IPS-20b (cell line): Measurements from ENCODE around the gene BCLAF1.

ENCODE experiments used
- H3K27ac ChIP-seq: one replicate; pipeline ENCODE4 v1.5.1; 2013; ENCODE audit warnings: low read length
- H3K27me3 ChIP-seq: 2 replicates; pipeline ENCODE4 v1.6.1; 2013; ENCODE audit warnings: mild to moderate bottlenecking, low read length, inconsistent platforms; ENCODE audit not compliant: insufficient read depth
- H3K36me3 ChIP-seq: 2 replicates; pipeline ENCODE4 v1.6.1; 2013; ENCODE audit warnings: low read depth, mild to moderate bottlenecking, inconsistent platforms, low read length, moderate library complexity; ENCODE audit not compliant: insufficient read depth
- H3K4me1 ChIP-seq: 2 replicates; pipeline ENCODE4 v1.6.1; 2013; ENCODE audit warnings: mild to moderate bottlenecking, control low read depth, inconsistent platforms, low read length, moderate library complexity; ENCODE audit not compliant: insufficient read depth
- H3K4me3 ChIP-seq: 2 replicates; pipeline ENCODE4 v1.5.1; 2013; ENCODE audit warnings: mild to moderate bottlenecking, low read length, inconsistent platforms
- H3K9ac ChIP-seq: 2 replicates; pipeline ENCODE4 v1.6.1; 2013; ENCODE audit warnings: low read depth, mild to moderate bottlenecking, inconsistent platforms, low read length, moderate library complexity
- H3K9me3 ChIP-seq: 2 replicates; pipeline ENCODE4 v1.6.1; 2013; ENCODE audit warnings: mild to moderate bottlenecking, low read depth, low read length, inconsistent platforms; ENCODE audit not compliant: insufficient read depth

Gene BCLAF1

GRCh38 chr6:136289579-136290409, at the start of gene BCLAF1:
TSS of gene BCLAF1 (minus strand) at chr6:136289846. CDS start at chr6:136279866, 9,980 bp downstream.
- Histone ChIP-seq H3K27me3 (no peaks in the 10 kb centered on the region), H3K9ac (peak within 1 kb of the TSS; percentile 100), H3K36me3 (no peaks in the 10 kb centered on the region), H3K9me3 (no peaks in the 10 kb centered on the region), H3K4me1 (peaks cover 9% of the 10 kb centered on the region; the same call in 1 of the 2 replicates), H3K27ac (peak within 1 kb of the TSS; percentile 98), H3K4me3 (peak within 1 kb of the TSS; percentile 96)

- H3K4me1 ChIP-seq: no peaks in the 10 kb centered on the region
- H3K27ac ChIP-seq: no peak overlapping the region
- no peaks in the 10 kb centered on the region for H3K27me3 ChIP-seq
- no peaks in the 10 kb centered on the region; the same call in 1 of the 2 replicates for H3K36me3 ChIP-seq
- H3K4me3 ChIP-seq: no peak overlapping the region
- H3K9ac ChIP-seq: no peak overlapping the region
- no peaks in the 10 kb centered on the region for H3K9me3 ChIP-seq
Measured at GRCh38 chr6:136338486-136338885, 48.8 kb upstream of the BCLAF1 start.

GRCh38 chr6:136337606-136338005, 48.0 kb upstream of the BCLAF1 start:
- H3K4me1 ChIP-seq: no peaks in the 10 kb centered on the region
- H3K27me3 ChIP-seq: no peaks in the 10 kb centered on the region
- no peak overlapping the region for H3K27ac ChIP-seq
- H3K9ac ChIP-seq: no peak overlapping the region
- H3K4me3 ChIP-seq: no peak overlapping the region
- no peaks in the 10 kb centered on the region for H3K9me3 ChIP-seq
- H3K36me3 ChIP-seq: no peaks in the 10 kb centered on the region

- Histone ChIP-seq H3K9me3 (no peaks in the 10 kb centered on the region), H3K4me1 (no peaks in the 10 kb centered on the region), H3K27ac (no peak overlapping the region), H3K4me3 (no peak overlapping the region), H3K9ac (no peak overlapping the region), H3K36me3 (no peaks in the 10 kb centered on the region), H3K27me3 (no peaks in the 10 kb centered on the region)
Measured at GRCh38 chr6:136337121-136337520, 47.5 kb upstream of the BCLAF1 start.

GRCh38 chr6:136335736-136336363, 46.2 kb upstream of the BCLAF1 start:
- H3K27me3 ChIP-seq: no peaks in the 10 kb centered on the region
- no peak overlapping the region for H3K9ac ChIP-seq
- H3K9me3 ChIP-seq: no peaks in the 10 kb centered on the region
- no peaks in the 10 kb centered on the region for H3K36me3 ChIP-seq
- H3K27ac ChIP-seq: no peak overlapping the region
- no peaks in the 10 kb centered on the region for H3K4me1 ChIP-seq
- no peak overlapping the region for H3K4me3 ChIP-seq

GRCh38 chr6:136334853-136335252, 45.2 kb upstream of the BCLAF1 start:
- Histone ChIP-seq H3K9me3 (no peaks in the 10 kb centered on the region), H3K4me3 (no peak overlapping the region), H3K27me3 (no peaks in the 10 kb centered on the region), H3K4me1 (no peaks in the 10 kb centered on the region), H3K36me3 (no peaks in the 10 kb centered on the region), H3K9ac (no peak overlapping the region), H3K27ac (no peak overlapping the region)

- H3K27ac ChIP-seq: no peak overlapping the region
- no peak overlapping the region for H3K4me3 ChIP-seq
- no peaks in the 10 kb centered on the region for H3K36me3 ChIP-seq
- H3K4me1 ChIP-seq: no peaks in the 10 kb centered on the region
- H3K9ac ChIP-seq: no peak overlapping the region
- no peaks in the 10 kb centered on the region for H3K9me3 ChIP-seq
- H3K27me3 ChIP-seq: no peaks in the 10 kb centered on the region
Measured at GRCh38 chr6:136334465-136334846, 44.8 kb upstream of the BCLAF1 start.

- Histone ChIP-seq H3K9me3 (no peaks in the 10 kb centered on the region), H3K36me3 (no peaks in the 10 kb centered on the region), H3K27ac (no peak overlapping the region), H3K27me3 (no peaks in the 10 kb centered on the region), H3K4me3 (no peak overlapping the region), H3K4me1 (no peaks in the 10 kb centered on the region), H3K9ac (no peak overlapping the region)
Measured at GRCh38 chr6:136333824-136334464, 44.3 kb upstream of the BCLAF1 start.

- Histone ChIP-seq H3K9me3 (no peaks in the 10 kb centered on the region), H3K4me3 (no peak overlapping the region), H3K27ac (no peak overlapping the region), H3K27me3 (no peaks in the 10 kb centered on the region), H3K9ac (no peak overlapping the region), H3K36me3 (no peaks in the 10 kb centered on the region), H3K4me1 (no peaks in the 10 kb centered on the region)
Measured at GRCh38 chr6:136331461-136331860, 41.8 kb upstream of the BCLAF1 start.

GRCh38 chr6:136330634-136331033, 41.0 kb upstream of the BCLAF1 start:
- Histone ChIP-seq H3K36me3 (no peaks in the 10 kb centered on the region), H3K27me3 (no peaks in the 10 kb centered on the region), H3K9ac (no peak overlapping the region), H3K9me3 (no peaks in the 10 kb centered on the region), H3K4me1 (no peaks in the 10 kb centered on the region), H3K27ac (no peak overlapping the region), H3K4me3 (no peak overlapping the region)

- H3K9me3 ChIP-seq: no peaks in the 10 kb centered on the region
- H3K27me3 ChIP-seq: no peaks in the 10 kb centered on the region
- H3K4me1 ChIP-seq: no peaks in the 10 kb centered on the region
- H3K9ac ChIP-seq: no peak overlapping the region
- no peak overlapping the region for H3K27ac ChIP-seq
- H3K4me3 ChIP-seq: no peak overlapping the region
- H3K36me3 ChIP-seq: no peaks in the 10 kb centered on the region
Measured at GRCh38 chr6:136326038-136326553, 36.5 kb upstream of the BCLAF1 start.
